Stimulated activated naive CD4-positive, alpha-beta T cell treated with Interleukin-2 at 50 U/mL for 16 hours (primary cell): ENCODE measurements around the gene MORC1.

ENCODE experiments used
- DNase-seq: peaks from one replicate; lab custom pipeline; 2025; lab: John Stamatoyannopoulos, UW

MORC1 gene

DNA sequence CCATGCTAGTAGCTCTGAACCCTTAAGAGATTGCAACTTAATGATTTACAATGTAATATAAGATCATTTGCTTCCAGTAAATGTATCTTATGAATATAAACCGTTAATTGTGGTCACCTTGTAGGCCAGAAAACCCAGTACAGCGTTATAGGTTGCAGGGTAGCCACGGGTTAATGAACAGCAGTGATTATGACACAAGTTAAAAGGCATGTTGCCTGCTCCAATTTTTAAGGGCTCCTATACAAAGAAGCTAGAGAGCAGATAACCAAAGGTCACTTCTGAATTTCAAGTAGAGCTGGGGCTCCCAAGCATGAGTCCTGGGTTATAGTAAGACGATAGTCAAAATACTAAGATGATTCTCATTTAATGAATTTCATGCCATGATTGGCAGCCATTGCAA is 177.8 kb downstream of the MORC1 start:
- no peak for DNase-seq

DNA sequence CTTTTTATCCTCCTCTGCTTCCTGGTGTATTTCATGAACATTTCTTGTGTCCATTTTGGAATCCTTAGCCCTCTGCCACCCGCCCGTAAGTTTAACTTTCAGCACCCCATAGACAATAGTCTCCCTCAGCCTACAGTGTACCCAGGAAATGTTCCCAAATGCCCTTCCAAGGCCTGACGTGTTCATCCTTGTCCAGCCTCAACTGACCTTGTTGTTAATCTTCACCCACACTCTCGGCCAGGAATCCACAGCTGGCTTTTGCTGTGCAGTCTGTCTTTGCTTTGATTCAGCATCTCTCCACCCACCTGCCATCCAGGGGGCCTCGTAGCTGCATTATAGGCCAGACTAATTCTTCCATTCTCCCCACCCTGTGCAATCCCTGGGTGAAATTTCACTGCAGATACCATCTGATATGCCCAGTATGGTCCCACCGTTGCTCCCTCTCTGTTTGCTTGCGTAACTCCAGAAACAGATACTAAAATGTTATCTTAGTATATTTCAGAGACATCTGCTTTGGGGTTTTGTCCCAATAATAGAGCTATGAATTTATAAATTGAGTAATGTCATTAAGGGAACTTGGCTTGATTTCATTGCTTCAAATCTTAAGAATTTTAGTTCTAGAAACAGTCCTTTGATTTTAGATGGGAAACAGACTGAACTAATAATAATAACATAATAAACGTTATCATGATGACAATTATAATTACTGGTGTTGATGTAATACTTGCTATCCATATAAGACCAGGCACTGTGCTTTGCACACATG is 180.8 kb downstream of the MORC1 start:
- DNase-seq = no peak

DNA sequence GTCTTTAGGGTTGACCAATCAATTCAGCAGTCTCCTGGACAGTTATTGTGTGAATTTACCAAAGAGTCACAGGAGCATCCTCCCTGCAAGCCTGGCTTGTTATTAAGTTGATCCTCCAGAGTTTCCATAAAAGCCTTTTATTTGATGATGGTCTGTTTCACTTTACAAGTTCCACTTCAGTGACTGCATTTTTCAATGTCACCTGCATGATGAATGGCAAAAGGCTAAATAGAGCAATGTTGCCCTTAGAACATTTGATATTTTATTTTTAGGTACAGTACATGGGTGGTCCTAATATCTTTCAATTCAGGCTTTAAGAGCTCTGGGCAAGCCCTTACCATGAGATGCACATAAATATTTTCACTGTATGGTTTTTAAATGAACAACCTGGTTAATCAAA is 186.9 kb downstream of the MORC1 start:
- no peak for DNase-seq

DNA sequence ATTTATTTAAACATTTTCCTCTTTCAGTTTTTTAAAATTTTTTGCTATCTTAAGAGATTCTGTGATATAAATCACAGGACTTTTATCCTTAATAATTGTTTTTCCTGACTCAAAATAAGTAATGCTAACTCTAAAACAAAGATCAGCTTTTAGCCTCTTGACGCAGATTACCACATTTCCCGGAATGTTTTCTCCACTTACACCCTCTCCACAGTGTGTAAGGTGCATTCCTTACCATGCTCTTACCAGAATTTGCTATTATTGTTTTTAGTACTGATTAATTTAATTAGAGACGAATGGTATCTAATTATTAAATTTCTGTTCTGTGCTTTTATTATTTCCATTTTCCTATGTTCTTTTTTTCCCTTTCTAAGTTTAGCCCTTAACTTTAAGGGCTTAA is 199.1 kb downstream of the MORC1 start:
- no peak for DNase-seq

DNA sequence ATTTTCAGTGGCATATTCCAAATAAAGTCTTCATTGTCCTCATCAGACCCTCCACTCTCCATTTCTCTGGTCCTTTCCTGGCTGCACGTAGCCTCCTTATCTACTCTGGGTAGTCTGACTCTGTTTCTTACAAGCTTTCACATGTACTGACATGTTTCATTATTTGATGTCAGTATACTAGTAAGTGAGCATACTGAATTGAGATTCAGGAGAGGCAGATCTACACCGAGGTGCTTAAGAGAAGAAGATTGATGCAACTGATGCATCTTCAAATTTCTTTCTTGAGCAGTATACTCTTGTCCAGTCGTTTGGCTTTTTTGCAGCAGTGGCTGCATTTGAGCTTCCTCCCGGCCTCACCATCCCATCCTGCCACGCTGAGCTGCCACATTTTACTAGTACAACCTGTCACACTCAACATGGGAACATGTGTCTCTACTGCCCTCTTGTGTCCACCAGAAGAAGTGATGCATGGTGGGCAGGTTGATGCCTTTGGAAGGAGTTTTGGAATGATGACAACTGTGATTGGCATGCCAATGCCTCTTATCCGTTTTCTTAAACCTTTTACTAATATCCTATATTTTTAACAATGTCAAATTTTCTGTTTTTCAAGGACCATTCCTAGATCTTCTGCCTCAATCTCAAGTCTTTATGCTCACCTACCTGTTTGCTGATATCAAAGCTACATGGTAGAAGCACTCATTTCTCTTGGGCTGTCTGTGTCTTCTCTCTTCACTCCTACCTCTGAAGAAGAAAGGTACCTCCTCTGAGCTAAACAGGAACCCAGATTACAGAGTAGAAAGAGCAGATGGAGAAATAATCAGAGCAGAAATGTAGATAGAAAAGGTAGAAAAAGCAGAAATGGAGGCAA is 202.9 kb downstream of the MORC1 start:
- DNase-seq = peak; percentile 21

DNA sequence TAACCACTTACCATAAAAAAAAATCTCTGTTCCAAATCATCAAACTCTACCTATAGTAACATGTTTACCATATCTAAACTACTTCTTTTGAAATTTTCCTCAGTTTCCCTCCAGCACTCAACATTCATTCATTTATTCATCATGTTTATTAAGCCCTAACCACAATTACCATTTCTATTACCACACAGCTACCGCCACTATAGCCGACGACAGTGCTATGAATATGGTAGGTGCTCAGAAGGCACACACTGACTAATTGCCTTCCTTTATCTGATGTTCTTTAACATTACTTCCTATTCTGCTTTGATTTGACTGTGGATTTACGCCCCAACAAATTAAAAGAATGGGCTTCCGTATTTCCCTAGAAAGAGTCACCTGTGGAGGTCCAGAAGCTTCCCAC is 208.1 kb downstream of the MORC1 start:
- no peak for DNase-seq
